Measurements from ENCODE around the gene BAG5.
A peak's percentile ranks its signal among the peaks of the same experiment; 100 is the strongest.

Gene BAG5

DNA sequence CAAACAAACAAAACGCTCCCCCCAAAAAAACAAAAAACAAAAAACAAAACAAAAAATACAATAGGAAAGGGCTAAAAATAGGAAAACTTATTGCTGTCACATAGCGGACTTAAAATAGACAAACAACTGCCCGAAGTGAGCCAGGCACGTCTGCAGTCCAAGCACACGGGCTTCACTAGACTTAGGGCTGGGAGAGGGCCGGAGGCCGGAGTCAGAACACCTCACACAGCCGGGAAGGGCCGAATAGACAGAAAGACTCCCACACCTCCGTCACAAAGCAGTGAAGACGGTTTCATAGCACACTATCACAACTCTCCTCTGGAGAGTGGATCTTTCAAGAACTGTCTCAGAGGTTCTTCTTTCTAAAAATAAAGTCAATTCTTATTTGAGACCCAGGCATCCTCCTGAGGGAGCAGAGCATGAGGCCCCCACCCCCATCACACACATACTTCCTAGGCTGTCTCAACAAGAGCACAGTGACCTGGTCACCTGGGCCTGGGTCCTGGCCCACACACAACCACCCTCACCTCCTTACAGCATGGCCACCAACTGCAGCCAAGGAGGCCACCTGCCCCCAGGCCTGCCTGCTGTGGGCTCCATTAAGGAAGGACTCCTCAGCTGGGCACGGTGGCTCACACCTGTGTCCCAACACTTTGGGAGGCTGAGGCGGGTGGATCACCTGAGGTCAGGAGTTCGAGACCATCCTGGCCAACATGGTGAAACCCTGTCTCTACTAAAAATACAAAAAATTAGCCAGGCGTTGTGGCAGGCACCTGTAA is 6.7 kb downstream of the BAG5 start:
- Mint-ChIP-seq H3K9me3 (no peaks in the 10 kb centered on the region), H3K4me1 (peaks cover 62% of the 10 kb centered on the region), H3K27ac (peak overlapping the region; percentile 46 to 68 (median 67)), H3K4me3 (peak overlapping the region in 1 of 3 experiments; percentile 30), H3K36me3 (ENCODE audit: low read depth) (peaks cover 24% of the 10 kb centered on the region), H3K27me3 (ENCODE audit: low read depth) (peaks cover 3% of the 10 kb centered on the region)
- TF ChIP-seq, protein P1, sequence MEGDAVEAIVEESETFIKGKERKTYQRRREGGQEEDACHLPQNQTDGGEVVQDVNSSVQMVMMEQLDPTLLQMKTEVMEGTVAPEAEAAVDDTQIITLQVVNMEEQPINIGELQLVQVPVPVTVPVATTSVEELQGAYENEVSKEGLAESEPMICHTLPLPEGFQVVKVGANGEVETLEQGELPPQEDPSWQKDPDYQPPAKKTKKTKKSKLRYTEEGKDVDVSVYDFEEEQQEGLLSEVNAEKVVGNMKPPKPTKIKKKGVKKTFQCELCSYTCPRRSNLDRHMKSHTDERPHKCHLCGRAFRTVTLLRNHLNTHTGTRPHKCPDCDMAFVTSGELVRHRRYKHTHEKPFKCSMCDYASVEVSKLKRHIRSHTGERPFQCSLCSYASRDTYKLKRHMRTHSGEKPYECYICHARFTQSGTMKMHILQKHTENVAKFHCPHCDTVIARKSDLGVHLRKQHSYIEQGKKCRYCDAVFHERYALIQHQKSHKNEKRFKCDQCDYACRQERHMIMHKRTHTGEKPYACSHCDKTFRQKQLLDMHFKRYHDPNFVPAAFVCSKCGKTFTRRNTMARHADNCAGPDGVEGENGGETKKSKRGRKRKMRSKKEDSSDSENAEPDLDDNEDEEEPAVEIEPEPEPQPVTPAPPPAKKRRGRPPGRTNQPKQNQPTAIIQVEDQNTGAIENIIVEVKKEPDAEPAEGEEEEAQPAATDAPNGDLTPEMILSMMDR (IDR thresholded peaks at IDR 0.05; ENCODE audit: unreplicated experiment in 3 of 3) = no peak

DNA sequence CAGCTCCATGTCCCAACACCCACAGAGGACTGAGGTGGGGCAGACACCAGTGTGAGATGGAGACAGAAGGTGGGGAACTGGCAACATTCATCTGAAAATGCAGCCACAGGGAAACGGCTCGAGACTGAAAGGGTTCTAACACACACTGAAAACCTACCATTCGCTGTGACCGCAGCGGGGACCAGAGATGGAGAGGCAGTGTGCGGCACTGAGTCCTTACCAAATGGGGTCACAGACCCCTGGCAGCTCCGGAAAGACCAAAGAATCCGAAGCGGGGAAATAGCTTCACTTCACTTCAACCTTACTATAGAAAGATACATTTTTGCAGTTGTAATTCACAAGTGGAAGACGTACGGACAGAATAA is 9.6 kb downstream of the BAG5 start:
- peaks cover 3% of the 10 kb centered on the region for H3K27me3 Mint-ChIP-seq (ENCODE audit: low read depth)
- H3K36me3 Mint-ChIP-seq (ENCODE audit: low read depth) = peaks cover under 1% of the 10 kb centered on the region
- no peak overlapping the region for H3K4me3 Mint-ChIP-seq
- no peaks in the 10 kb centered on the region for H3K9me3 Mint-ChIP-seq
- TF ChIP-seq, protein P1 (IDR thresholded peaks at IDR 0.05; ENCODE audit: unreplicated experiment in 3 of 3) = no peak
- H3K4me1 Mint-ChIP-seq = peaks cover 37% of the 10 kb centered on the region
- peak overlapping the region; percentile 13 to 74 (median 49) for H3K27ac Mint-ChIP-seq

DNA sequence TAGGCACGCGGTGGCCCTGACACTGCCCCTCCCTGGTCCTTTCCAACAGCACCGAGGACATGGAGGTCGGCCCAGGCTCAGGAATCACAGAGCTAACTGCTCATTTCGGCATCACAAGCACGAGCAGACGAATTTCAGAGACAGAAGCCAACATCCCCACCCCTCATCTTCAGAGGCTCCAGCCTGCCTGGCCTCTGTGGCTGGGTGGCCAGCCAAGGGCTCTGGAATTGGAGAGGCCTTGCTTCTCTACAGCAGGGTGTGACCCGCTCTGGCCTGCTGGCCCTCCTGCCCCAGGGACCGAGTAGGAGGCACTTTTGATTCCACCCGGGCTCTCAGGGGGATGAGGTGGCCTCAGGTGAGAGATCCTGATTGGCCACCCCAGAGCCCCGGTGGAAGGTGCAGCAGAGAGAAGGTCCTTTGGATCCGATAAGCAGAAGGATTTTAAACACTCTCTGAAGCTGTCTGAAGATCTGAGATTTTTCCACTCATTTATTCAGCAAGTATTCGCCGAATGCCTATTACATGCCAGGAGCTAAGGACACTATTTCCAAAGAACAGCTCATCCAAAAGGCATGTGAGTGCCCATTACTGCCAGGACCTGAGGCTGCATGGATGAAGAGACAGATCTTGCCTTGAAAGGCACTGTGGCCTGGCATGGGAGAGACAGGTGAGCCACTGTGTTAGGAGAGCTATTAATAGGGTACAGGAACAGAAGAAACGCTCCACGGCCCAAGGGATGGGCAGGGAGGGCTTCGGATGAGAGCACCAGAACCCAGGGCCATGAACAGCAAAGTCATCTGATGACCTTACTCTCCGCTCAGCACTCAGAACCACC is 10.2 kb downstream of the BAG5 start:
- TF ChIP-seq, protein P1 (IDR thresholded peaks at IDR 0.05; ENCODE audit: unreplicated experiment in 3 of 3) = no peak
- Mint-ChIP-seq H3K36me3 (ENCODE audit: low read depth) (no peaks in the 10 kb centered on the region), H3K4me3 (no peak overlapping the region), H3K27me3 (ENCODE audit: low read depth) (peaks cover 3% of the 10 kb centered on the region), H3K27ac (peak overlapping the region; percentile 49 to 76 (median 74)), H3K9me3 (no peaks in the 10 kb centered on the region), H3K4me1 (peaks cover 33% of the 10 kb centered on the region)

DNA sequence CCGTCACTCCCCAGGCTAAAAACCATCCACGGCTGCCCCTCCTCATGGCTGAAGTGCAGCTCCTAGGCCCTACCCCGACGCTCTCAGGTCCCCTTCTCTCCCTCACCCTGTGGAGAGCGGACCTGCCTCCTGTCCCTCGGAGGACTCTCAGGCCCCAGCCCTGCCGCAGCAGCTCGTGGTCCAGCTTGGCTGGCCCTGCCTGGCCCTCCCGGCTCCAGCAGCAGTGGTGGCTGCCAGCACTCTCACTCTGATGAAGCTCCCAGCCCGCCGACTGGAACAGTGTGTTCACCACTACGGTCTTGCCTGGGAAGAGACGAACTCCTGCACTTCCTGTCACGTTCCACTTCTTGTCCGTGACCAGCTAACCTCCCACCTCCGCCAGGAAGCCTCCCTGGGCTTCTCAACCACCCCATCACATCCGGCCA is 11.1 kb downstream of the BAG5 start:
- peak overlapping the region in 1 of 3 experiments; percentile 27 for H3K4me3 Mint-ChIP-seq
- no peaks in the 10 kb centered on the region for H3K9me3 Mint-ChIP-seq
- H3K4me1 Mint-ChIP-seq = peaks cover 29% of the 10 kb centered on the region
- H3K27ac Mint-ChIP-seq = peak overlapping the region; percentile 49 to 76 (median 67)
- no peaks in the 10 kb centered on the region for H3K36me3 Mint-ChIP-seq (ENCODE audit: low read depth)
- H3K27me3 Mint-ChIP-seq (ENCODE audit: low read depth) = peaks cover 3% of the 10 kb centered on the region
- TF ChIP-seq, protein P1 (IDR thresholded peaks at IDR 0.05; ENCODE audit: unreplicated experiment in 3 of 3) = no peak

DNA sequence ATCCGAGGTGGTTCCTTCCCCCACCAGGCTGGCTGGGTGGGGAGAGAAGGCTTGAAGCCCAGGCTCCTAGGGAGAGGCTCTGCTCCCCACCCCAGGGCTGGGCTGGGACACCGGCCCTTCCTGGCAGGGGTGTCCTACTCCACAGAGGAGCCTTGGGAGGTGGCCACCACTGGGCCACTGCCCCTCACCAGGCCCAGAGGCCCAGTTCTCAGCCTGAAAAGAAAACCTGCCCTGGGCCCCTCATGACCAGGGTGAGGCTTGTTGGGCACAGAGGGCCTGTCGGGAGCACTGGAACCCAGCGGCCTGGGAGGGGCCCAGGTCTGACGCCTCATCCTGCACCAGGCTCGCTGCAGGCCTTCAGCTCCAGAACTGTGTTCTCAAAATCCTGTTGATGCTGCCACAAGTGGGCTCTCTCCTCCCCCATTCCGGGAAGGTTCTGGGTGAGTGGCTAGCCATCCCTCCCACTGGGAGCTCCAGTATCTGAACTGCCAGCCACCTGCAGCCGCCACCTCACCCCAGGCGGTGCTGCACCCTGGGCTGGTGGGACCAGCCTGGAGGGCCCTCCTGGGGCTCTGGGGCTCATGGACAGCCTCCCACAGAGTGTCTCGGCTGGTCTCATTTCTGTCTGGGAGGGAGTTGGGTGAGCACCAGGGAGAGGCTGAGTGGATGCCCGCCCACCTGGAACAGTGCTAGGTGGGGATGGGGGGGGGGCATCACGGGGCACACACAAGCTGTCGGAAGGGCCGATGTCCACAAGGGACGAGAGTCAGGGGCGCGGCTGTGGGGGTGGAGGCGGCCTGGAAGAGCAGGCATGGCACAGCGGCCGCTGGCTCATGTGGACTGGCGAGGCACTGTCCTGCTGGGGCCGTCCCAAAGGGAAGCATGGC is 11.8 kb downstream of the BAG5 start:
- no peaks in the 10 kb centered on the region for H3K36me3 Mint-ChIP-seq (ENCODE audit: low read depth)
- peak overlapping the region in 2 of 3 experiments; percentile 46 to 76 for H3K27ac Mint-ChIP-seq
- no peak overlapping the region for H3K4me3 Mint-ChIP-seq
- peaks cover 28% of the 10 kb centered on the region for H3K4me1 Mint-ChIP-seq
- TF ChIP-seq, protein P1 (IDR thresholded peaks at IDR 0.05; ENCODE audit: unreplicated experiment in 3 of 3) = no peak
- H3K9me3 Mint-ChIP-seq = no peaks in the 10 kb centered on the region
- H3K27me3 Mint-ChIP-seq (ENCODE audit: low read depth) = peaks cover 3% of the 10 kb centered on the region
